GM21619 (cell line): ENCODE measurements around the gene BRME1.
"Not testable (repeated sequence)": the region's sequence is repeated elsewhere in the genome, so short reads cannot be mapped to it uniquely, and the experiment has no call there.

ENCODE experiments used
- ATAC-seq: cut with Tn5 transposase; IDR thresholded peaks from one replicate; pipeline ENCODE4 v1.9.1; 2021; ENCODE audit not compliant: unreplicated experiment

BRME1 gene

GRCh38 chr19:13868663-13869062 is 37.3 kb downstream of the BRME1 start:
- no peak for ATAC-seq

- no peak for ATAC-seq
Observed at GRCh38 chr19:13866463-13867046, 39.4 kb downstream of the BRME1 start.

- no peak for ATAC-seq
Observed at GRCh38 chr19:13865571-13866462, 40.1 kb downstream of the BRME1 start.

- ATAC-seq: no peak
Observed at GRCh38 chr19:13864667-13865570, 41.0 kb downstream of the BRME1 start.

- ATAC-seq: no peak
Observed at GRCh38 chr19:13864046-13864666, 41.8 kb downstream of the BRME1 start.

GRCh38 chr19:13861714-13862531 is 44.0 kb downstream of the BRME1 start:
- ATAC-seq: peak; percentile 66

- ATAC-seq: peak; percentile 28
Observed at GRCh38 chr19:13861392-13861713, 44.6 kb downstream of the BRME1 start.

- ATAC-seq: no peak
Observed at GRCh38 chr19:13860679-13861391, 45.1 kb downstream of the BRME1 start.

- no peak for ATAC-seq
Observed at GRCh38 chr19:13859361-13859880, 46.5 kb downstream of the BRME1 start.

- no peak for ATAC-seq
Observed at GRCh38 chr19:13856497-13856896, 49.4 kb downstream of the BRME1 start.

GRCh38 chr19:13852171-13852707 is 53.7 kb downstream of the BRME1 start:
- ATAC-seq: not testable (repeated sequence)

- ATAC-seq: not testable (repeated sequence)
Observed at GRCh38 chr19:13851734-13852114, 54.2 kb downstream of the BRME1 start.

- ATAC-seq: no peak
Observed at GRCh38 chr19:13850910-13851733, 54.8 kb downstream of the BRME1 start.

- ATAC-seq: no peak
Observed at GRCh38 chr19:13849991-13850909, 55.7 kb downstream of the BRME1 start.

- ATAC-seq: no peak
Observed at GRCh38 chr19:13848798-13849676, 56.9 kb downstream of the BRME1 start.

GRCh38 chr19:13848340-13848677 is 57.6 kb downstream of the BRME1 start:
- no peak for ATAC-seq
